Measurements from ENCODE around the gene CCDC106. TPM values are rescaled to one million over a fixed set of nuclear protein-coding genes. Genes with fewer than 3 reads are reported as not detected.
A peak's percentile ranks its signal among the peaks of the same experiment; 100 is the strongest.

CCDC106 gene
- total RNA-seq, 3 donors from 2014 or later (not counting 1 experiment from before 2014, with no cell fraction given) = 2.0 to 3.2 (median 3.2) TPM

- Mint-ChIP-seq H3K4me3 (no peak overlapping the region), H3K4me1 (peaks cover 17 to 27% of the 10 kb centered on the region in 2 donors), H3K36me3 (no peaks in the 10 kb centered on the region), H3K27ac (peak overlapping the region in 1 of 2 donors; percentile 22), H3K27me3 (ENCODE audit: low read depth in 2 of 2) (no peaks in the 10 kb centered on the region), H3K9me3 (no peaks in the 10 kb centered on the region)
- intact Hi-C loops (cut with micrococcal nuclease) = no loop called here
- Histone ChIP-seq H3K27me3 (ENCODE audit: control insufficient read depth, insufficient read depth, low read length) (no peaks in the 10 kb centered on the region), H3K27ac (ENCODE audit: low read length) (no peak overlapping the region), H3K9me3 (ENCODE audit: control insufficient read depth, insufficient read depth, low read length) (no peaks in the 10 kb centered on the region), H3K36me3 (ENCODE audit: control insufficient read depth, insufficient read depth, low read length) (peaks cover 60% of the 10 kb centered on the region), H3K4me3 (ENCODE audit: low read length) (no peak overlapping the region), H3K4me1 (ENCODE audit: control insufficient read depth, insufficient read depth, low read length) (peaks cover 14% of the 10 kb centered on the region)
- ATAC-seq (no peak), DNase-seq (no peak)
- no peak for TF ChIP-seq CTCF (IDR thresholded peaks at IDR 0.05)
- 91% methylated on average over 42 of the region's 43 CpGs for WGBS (ENCODE audit: insufficient coverage)
Observed at GRCh38 chr19:55669418-55670279, 21.6 kb downstream of the CCDC106 start.

GRCh38 chr19:55670280-55671053, 22.5 kb downstream of the CCDC106 start:
- DNase-seq (peak in 1 of 2 donors; percentile 47), ATAC-seq (no peak)
- no peaks in the 10 kb centered on the region for H3K9me3 Mint-ChIP-seq
- Histone ChIP-seq H3K9me3 (ENCODE audit: control insufficient read depth, insufficient read depth, low read length) (no peaks in the 10 kb centered on the region), H3K4me1 (ENCODE audit: control insufficient read depth, insufficient read depth, low read length) (peaks cover 17% of the 10 kb centered on the region), H3K4me3 (ENCODE audit: low read length) (no peak overlapping the region), H3K36me3 (ENCODE audit: control insufficient read depth, insufficient read depth, low read length) (peaks cover 56% of the 10 kb centered on the region), H3K27me3 (ENCODE audit: control insufficient read depth, insufficient read depth, low read length) (no peaks in the 10 kb centered on the region), H3K27ac (ENCODE audit: low read length) (no peak overlapping the region)
- H3K4me3 Mint-ChIP-seq = no peak overlapping the region
- H3K27me3 Mint-ChIP-seq (ENCODE audit: low read depth in 2 of 2) = no peaks in the 10 kb centered on the region
- whole genome bisulfite sequencing (ENCODE audit: insufficient coverage) = 89% methylated on average over 23 of the region's 23 CpGs
- intact Hi-C loops (cut with micrococcal nuclease) = no loop called here
- H3K27ac Mint-ChIP-seq = peak overlapping the region; percentile 34 to 60
- peaks cover 20 to 32% of the 10 kb centered on the region in 2 donors for H3K4me1 Mint-ChIP-seq
- no peaks in the 10 kb centered on the region for H3K36me3 Mint-ChIP-seq
- TF ChIP-seq CTCF (IDR thresholded peaks at IDR 0.05) = no peak

- 79% methylated on average over 2 of the region's 2 CpGs for WGBS (ENCODE audit: insufficient coverage)
- Mint-ChIP-seq H3K4me1 (peaks cover 26 to 34% of the 10 kb centered on the region in 2 donors), H3K27me3 (ENCODE audit: low read depth in 2 of 2) (no peaks in the 10 kb centered on the region), H3K36me3 (no peaks in the 10 kb centered on the region), H3K4me3 (peak overlapping the region; percentile 17), H3K9me3 (no peaks in the 10 kb centered on the region), H3K27ac (peak overlapping the region; percentile 50 to 60)
- Histone ChIP-seq H3K4me3 (ENCODE audit: low read length) (no peak overlapping the region), H3K27me3 (ENCODE audit: control insufficient read depth, insufficient read depth, low read length) (no peaks in the 10 kb centered on the region), H3K4me1 (ENCODE audit: control insufficient read depth, insufficient read depth, low read length) (peaks cover 22% of the 10 kb centered on the region), H3K9me3 (ENCODE audit: control insufficient read depth, insufficient read depth, low read length) (no peaks in the 10 kb centered on the region), H3K36me3 (ENCODE audit: control insufficient read depth, insufficient read depth, low read length) (peaks cover 52% of the 10 kb centered on the region), H3K27ac (ENCODE audit: low read length) (no peak overlapping the region)
- no peak for ATAC-seq
- TF ChIP-seq CTCF (IDR thresholded peaks at IDR 0.05) = no peak
- intact Hi-C loops (cut with micrococcal nuclease) = no loop called here
- no peak for DNase-seq
Observed at GRCh38 chr19:55671054-55671378, 23.0 kb downstream of the CCDC106 start.
